Small intestine (tissue), 7 donors: ENCODE data around the gene GAS7. TPM values are rescaled to one million over a fixed set of nuclear protein-coding genes. Genes with fewer than 3 reads are reported as not detected.

Source experiments
- DNase-seq, 2 donors: peaks; one replicate each; pipeline versions ENCODE4 v3.0.0 to v3.0.0-alpha.2; 2013
- FAIRE-seq: peaks from 2 replicates; lab custom pipeline; 2012; peaks lifted over from hg19 to GRCh38; lab: Jason Lieb, UNC
- H3K27ac ChIP-seq, 3 donors: one replicate each; pipeline ENCODE4 v1.5.1; 2013; ENCODE audit warnings: low read length in 2 of 3, mild to moderate bottlenecking in 2 of 3, control low read depth in 1 of 3, inconsistent platforms in 1 of 3, low read depth in 1 of 3, moderate library complexity in 1 of 3
- H3K27me3 ChIP-seq, 3 donors: one replicate each; pipeline ENCODE4 v1.6.1; 2013; ENCODE audit warnings: low read length in 3 of 3, inconsistent platforms in 1 of 3; ENCODE audit not compliant: control insufficient read depth in 3 of 3, insufficient read depth in 3 of 3
- H3K36me3 ChIP-seq, 3 donors: one replicate each; pipeline ENCODE4 v1.6.1; 2013; ENCODE audit warnings: low read length in 3 of 3, inconsistent platforms in 1 of 3, low read depth in 1 of 3, mild to moderate bottlenecking in 1 of 3, moderate library complexity in 1 of 3; ENCODE audit not compliant: control insufficient read depth in 3 of 3, insufficient read depth in 2 of 3
- H3K4me1 ChIP-seq, 3 donors: one replicate each; pipeline ENCODE4 v1.6.1; 2013; ENCODE audit warnings: low read length in 2 of 3, inconsistent platforms in 1 of 3, low read depth in 1 of 3, mild to moderate bottlenecking in 1 of 3, moderate library complexity in 1 of 3; ENCODE audit not compliant: control insufficient read depth in 3 of 3, insufficient read depth in 2 of 3
- H3K4me3 ChIP-seq, 3 donors: one replicate each; pipeline ENCODE4 v1.5.1; 2013; ENCODE audit warnings: low read length in 3 of 3, control low read depth in 1 of 3, inconsistent platforms in 1 of 3, low read depth in 1 of 3, mild to moderate bottlenecking in 1 of 3, moderate library complexity in 1 of 3
- H3K9me3 ChIP-seq, 2 donors: one replicate each; pipeline ENCODE4 v1.6.1; 2013; ENCODE audit warnings: low read depth in 1 of 2, low read length in 1 of 2; ENCODE audit not compliant: control insufficient read depth in 2 of 2, insufficient read depth in 1 of 2
- WGBS, 3 donors: extraction: QIAGEN DNeasy Blood & Tissue Kit; methylation state at CpG; one replicate each; pipeline ENCODE4 v1.1.7; 2013; 5-methylcytosine and 5-hydroxymethylcytosine counted together
- polyA plus RNA-seq, 4 donors: library from polyadenylated mRNA; stranded (reverse) in 3 of 4; unstranded in 1 of 4; fragments of 200-250 nt in 3 of 4; fragments of 120-200 nt in 1 of 4; gene quantifications; one replicate each; pipeline versions ENCODE4 v1.2.1 to v1.2.3, GENCODE V29; 2013
- donor health status: healthy with polysubstance abuse.
- donor health status: control.
- donor health status: control.
- donor health status: Bipolar disorder and iron deficiency.
- donor health status: healthy.

The GAS7 gene
- polyA plus RNA-seq, 4 donors = 1.1 to 14.9 (median 5.9) TPM

DNA sequence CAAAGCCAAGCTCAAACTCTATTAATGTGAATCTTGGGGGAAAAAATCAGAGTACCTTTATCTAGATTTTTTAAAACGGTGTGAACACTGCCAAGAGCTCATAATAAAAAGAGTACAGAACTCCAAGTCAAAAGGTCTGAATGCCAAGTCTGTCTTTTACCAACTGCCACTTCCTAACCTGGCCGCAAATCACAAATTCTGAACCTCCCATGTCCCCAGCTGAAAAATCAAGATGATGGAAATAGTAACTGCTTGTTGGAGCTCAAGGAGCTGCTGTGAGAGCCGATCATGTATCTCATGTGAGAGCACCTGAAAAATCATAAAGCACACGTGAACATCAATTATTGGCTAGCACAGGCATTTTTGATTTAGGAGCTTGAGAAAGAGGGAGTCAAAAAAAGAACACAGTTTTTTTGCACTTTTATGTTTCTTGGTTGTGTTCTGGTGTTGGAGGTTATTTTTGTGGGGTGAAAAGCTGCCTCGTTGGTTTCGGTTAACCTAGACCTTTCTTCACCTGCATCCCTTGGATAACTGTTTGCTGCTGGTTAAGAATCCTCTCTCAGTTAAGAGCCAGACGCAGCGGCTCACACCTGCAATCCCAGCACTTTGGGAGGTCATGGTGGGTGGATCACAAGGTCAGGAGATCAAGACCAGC lies 50.5 kb downstream of the GAS7 start:
- no peaks in the 10 kb centered on the region for H3K36me3 ChIP-seq
- 66 to 71% (median 69%) methylated on average over 8 of the region's 8 CpGs for WGBS, 3 donors
- FAIRE-seq (no peak), DNase-seq (no peak)
- H3K4me1 ChIP-seq = peaks cover 0 to 2% (median 0%) of the 10 kb centered on the region in 3 donors
- no peaks in the 10 kb centered on the region for H3K27me3 ChIP-seq
- H3K27ac ChIP-seq = no peak overlapping the region
- H3K4me3 ChIP-seq = no peak overlapping the region
- no peaks in the 10 kb centered on the region for H3K9me3 ChIP-seq

GRCh38 chr17:10147040-10147439 lies 51.4 kb downstream of the GAS7 start:
- no peak for FAIRE-seq
- Histone ChIP-seq H3K36me3 (no peaks in the 10 kb centered on the region), H3K4me3 (no peak overlapping the region), H3K4me1 (peaks cover 0 to 2% (median 0%) of the 10 kb centered on the region in 3 donors), H3K27ac (no peak overlapping the region), H3K9me3 (no peaks in the 10 kb centered on the region), H3K27me3 (no peaks in the 10 kb centered on the region)
- DNase-seq = no peak
- 55 to 71% (median 60%) methylated on average over 4 of the region's 4 CpGs for WGBS, 3 donors

DNA sequence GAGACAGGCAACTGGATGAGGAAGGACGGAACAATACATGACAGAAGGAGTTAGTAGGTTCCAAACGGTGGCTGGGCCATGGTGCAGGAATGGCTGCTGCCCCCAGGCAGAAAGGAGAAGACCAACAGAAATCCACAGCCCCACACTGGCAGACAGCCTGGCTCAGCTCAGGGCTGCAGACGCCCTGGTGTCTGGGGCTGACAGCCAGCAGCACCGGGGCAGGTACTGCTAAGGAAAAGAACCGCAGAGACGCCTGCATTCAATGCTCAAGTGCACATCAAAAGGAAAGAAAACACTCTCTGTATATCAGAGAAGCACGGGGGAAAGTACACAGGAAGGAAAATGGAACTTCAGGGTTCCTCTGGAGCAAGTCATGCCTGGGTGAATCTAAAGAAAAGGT lies 53.4 kb downstream of the GAS7 start:
- Histone ChIP-seq H3K9me3 (no peaks in the 10 kb centered on the region), H3K36me3 (no peaks in the 10 kb centered on the region), H3K4me3 (no peak overlapping the region), H3K27ac (no peak overlapping the region), H3K4me1 (no peaks in the 10 kb centered on the region), H3K27me3 (no peaks in the 10 kb centered on the region)
- no peak for DNase-seq
- no peak for FAIRE-seq
- 57 to 76% (median 65%) methylated on average over 7 of the region's 7 CpGs for WGBS, 3 donors

- DNase-seq = no peak
- 87 to 90% (median 90%) methylated on average over 6 of the region's 6 CpGs for WGBS, 3 donors
- H3K4me1 ChIP-seq = no peaks in the 10 kb centered on the region
- no peaks in the 10 kb centered on the region for H3K36me3 ChIP-seq
- no peak overlapping the region for H3K4me3 ChIP-seq
- FAIRE-seq = no peak
- H3K27me3 ChIP-seq = no peaks in the 10 kb centered on the region
- no peak overlapping the region for H3K27ac ChIP-seq
- H3K9me3 ChIP-seq = no peaks in the 10 kb centered on the region
Observed at GRCh38 chr17:10144456-10144855, 54.0 kb downstream of the GAS7 start.

GRCh38 chr17:10141436-10141835 lies 57.0 kb downstream of the GAS7 start:
- FAIRE-seq = no peak
- no peak overlapping the region for H3K27ac ChIP-seq
- H3K27me3 ChIP-seq = no peaks in the 10 kb centered on the region
- WGBS, 3 donors = 92 to 96% (median 92%) methylated on average over 2 of the region's 2 CpGs
- no peak overlapping the region for H3K4me3 ChIP-seq
- DNase-seq = no peak
- H3K9me3 ChIP-seq = no peaks in the 10 kb centered on the region
- no peaks in the 10 kb centered on the region for H3K4me1 ChIP-seq
- no peaks in the 10 kb centered on the region for H3K36me3 ChIP-seq

GRCh38 chr17:10139577-10139976 lies 58.8 kb downstream of the GAS7 start:
- H3K36me3 ChIP-seq = no peaks in the 10 kb centered on the region
- DNase-seq (no peak), FAIRE-seq (no peak)
- WGBS, 3 donors = 81 to 91% (median 83%) methylated on average over 2 of the region's 2 CpGs
- no peaks in the 10 kb centered on the region for H3K27me3 ChIP-seq
- H3K9me3 ChIP-seq = no peaks in the 10 kb centered on the region
- no peak overlapping the region for H3K4me3 ChIP-seq
- H3K27ac ChIP-seq = no peak overlapping the region
- H3K4me1 ChIP-seq = no peaks in the 10 kb centered on the region

DNA sequence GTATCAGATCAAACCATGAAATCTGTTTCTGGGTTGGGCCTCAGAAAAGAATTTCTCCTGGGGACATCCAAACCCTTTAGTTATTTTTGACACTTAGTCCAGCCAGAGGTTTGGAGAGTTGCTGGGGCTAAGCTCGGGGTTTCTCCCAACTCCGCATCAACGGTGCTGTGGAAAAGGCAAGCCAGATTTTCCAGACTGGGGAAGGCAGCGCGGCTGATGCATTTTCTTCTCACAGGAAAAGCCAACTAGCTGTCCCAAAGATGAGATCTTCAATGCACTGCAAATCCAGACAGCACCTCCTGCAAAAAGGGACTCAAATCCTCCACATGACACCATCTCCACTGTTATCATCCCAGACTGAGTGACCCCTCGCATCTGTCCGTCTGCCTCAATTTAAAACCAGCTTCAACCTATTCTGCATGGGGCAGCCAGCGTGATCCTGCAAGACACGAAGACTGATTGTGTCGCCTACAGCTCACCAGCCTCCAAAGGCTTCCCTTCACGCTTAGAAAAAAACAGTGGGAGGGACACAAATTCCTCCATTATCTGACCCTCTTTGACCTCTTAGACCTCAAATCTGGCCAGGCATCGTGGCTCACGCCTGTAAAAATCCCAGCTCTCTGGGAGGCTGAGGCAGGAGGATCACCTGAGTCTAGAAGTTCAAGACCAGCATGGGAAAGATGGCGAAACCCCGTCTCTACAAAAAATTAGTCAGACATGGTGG lies 62.0 kb downstream of the GAS7 start:
- Histone ChIP-seq H3K27me3 (no peaks in the 10 kb centered on the region), H3K9me3 (no peaks in the 10 kb centered on the region), H3K27ac (peak overlapping the region in 1 of 3 donors; percentile 42), H3K36me3 (no peaks in the 10 kb centered on the region), H3K4me3 (no peak overlapping the region), H3K4me1 (no peaks in the 10 kb centered on the region)
- DNase-seq = no peak
- no peak for FAIRE-seq
- 72 to 86% (median 81%) methylated on average over 15 of the region's 15 CpGs for WGBS, 3 donors

DNA sequence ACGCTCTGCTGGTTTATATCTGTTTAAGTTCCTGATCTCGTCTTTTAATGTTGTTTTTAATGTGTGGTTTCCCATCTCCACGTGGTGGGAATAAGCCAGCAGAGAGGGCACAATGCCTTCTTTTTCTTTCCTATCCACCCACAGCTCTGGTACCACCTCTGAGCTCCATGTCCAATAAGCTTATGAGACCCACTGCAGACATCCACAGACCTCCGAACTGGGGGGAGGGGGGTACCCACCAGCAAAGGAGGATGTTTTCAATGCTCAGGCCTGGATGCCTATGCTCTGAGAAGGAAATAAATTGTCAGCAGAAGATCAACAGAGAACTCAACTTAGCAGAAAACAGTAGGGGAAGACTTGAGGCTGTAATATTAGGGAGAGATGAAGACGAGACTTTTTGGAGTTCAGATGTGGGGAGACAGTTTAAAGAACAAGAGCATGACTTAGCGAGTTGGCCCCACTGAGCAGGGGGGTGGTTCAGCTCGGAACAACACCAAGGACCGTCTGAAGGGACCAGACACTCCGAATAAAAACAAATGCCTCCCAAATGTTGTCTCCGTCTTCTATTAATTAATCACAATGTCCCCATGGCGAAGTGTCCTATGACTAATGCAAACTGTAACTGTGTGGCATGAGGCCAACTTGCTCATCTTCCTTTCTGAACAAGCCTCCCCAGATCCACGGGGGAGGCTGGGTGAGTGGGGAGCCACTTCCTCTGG lies 62.7 kb downstream of the GAS7 start:
- Histone ChIP-seq H3K27ac (peak overlapping the region in 2 of 3 donors; percentile 12 to 42), H3K4me1 (no peaks in the 10 kb centered on the region), H3K4me3 (no peak overlapping the region), H3K27me3 (no peaks in the 10 kb centered on the region), H3K36me3 (no peaks in the 10 kb centered on the region), H3K9me3 (no peaks in the 10 kb centered on the region)
- DNase-seq (no peak), FAIRE-seq (no peak)
- WGBS, 3 donors = 48 to 66% (median 55%) methylated on average over 12 of the region's 12 CpGs
